ENCODE data around the gene MIOS.
"Not testable (repeated sequence)": the region's sequence is repeated elsewhere in the genome, so short reads cannot be mapped to it uniquely, and the experiment has no call there.

The MIOS gene

GRCh38 chr7:7554649-7555575 is 11.8 kb upstream of the MIOS start:
- DNase-seq (ENCODE audit: low read depth): no peak

GRCh38 chr7:7556852-7557251 is 9.8 kb upstream of the MIOS start:
- DNase-seq (ENCODE audit: low read depth): no peak

DNA sequence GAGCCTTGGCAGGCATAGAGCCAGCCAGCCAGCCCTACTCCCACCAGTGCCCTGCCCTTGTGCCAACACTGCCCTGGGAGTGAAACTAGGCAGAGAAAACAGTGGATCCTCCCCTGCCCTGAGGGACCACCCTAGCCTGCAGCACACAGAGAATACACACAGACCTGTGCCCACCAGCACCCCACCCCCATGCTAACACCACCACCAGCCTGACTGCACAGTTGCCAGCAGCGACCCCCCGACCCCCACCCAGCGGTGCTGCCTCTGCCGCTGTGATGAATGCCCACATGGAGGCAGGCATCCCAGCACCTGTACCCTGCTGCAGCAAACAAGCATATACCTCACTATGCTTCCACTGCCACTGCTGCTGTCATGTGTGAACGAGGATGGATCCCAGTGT is 9.4 kb upstream of the MIOS start:
- no peak for DNase-seq (ENCODE audit: low read depth)

GRCh38 chr7:7561591-7561990 is 5.1 kb upstream of the MIOS start:
- not testable (repeated sequence) for DNase-seq (ENCODE audit: low read depth)

DNA sequence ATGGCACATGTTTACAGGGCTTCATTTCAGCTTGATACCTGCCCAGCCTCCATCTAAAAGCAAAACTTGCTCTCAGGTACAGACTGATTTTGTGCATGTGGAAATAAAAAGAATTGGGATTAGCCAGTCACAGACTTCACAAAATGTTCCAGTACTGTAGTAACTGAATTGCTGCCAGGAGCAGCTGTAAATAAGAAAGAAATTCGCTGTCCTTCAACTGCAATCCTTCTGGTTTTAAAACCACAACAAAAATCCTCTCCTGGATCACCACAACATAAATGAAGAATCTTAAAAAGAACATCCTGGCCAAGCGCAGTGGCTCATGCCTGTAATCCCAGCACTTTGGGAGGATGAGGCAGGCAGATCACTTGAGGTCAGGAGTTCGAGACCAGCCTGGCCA is 3.9 kb upstream of the MIOS start:
- DNase-seq (ENCODE audit: low read depth): no peak

- DNase-seq (ENCODE audit: low read depth): no peak
Observed at GRCh38 chr7:7563269-7563668, 3.4 kb upstream of the MIOS start.

GRCh38 chr7:7563813-7564212 is 2.9 kb upstream of the MIOS start:
- DNase-seq (ENCODE audit: low read depth): no peak

GRCh38 chr7:7564323-7564780 is 2.3 kb upstream of the MIOS start:
- DNase-seq (ENCODE audit: low read depth): no peak

GRCh38 chr7:7565018-7565680 is 1.5 kb upstream of the MIOS start:
- DNase-seq (ENCODE audit: low read depth): no peak

- DNase-seq (ENCODE audit: low read depth): no peak
Observed at GRCh38 chr7:7565746-7566650, 686 bp upstream of the MIOS start.

DNA sequence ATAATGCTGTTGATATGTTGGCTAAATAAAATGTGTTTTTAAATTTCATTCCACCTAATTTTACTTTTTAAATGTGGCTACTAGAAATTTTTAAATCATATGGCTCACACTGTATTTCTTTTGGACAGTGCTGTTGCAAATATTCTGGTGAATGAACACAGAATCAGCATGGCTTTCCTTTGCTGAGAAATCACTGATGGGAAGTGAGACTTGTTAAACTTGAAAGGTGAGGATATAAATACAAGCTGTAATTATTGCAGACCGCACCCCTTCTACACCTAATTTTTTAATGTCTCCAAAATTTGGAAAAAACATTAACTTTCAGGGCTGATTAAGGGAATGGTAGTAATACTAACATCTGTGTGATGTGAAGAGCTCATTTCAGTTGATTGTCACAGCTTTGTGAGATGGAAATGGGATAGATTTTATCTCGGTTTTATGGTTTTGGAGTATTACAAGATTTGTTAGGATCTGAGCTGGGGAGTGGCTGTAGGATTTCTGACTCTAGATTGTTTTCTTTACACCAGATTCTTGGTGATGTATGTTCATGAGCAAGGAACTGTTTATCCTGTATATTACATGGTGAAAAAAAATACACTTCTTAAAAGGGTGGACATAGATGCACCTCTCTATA is 1.3 kb downstream of the MIOS start:
- DNase-seq (ENCODE audit: low read depth): no peak

DNA sequence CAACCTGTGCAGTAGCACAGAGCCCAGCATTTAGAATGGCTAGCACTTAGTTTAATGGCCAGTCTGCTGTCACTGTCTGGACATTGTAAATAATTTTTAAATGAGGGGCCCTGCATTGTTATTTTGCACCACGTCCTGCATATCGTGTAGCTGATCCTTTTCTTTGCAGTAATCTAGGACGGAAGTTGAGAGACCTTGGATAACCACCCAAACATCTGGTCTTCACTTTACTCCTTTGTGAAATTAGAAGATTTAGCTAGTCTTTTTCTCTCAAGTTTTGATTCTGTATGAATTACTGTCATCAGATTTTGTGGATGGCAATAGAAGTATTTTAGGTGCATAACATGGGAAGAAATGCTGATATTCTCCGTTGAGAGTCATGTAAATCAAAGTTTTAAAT is 1.9 kb downstream of the MIOS start:
- DNase-seq (ENCODE audit: low read depth): no peak

- DNase-seq (ENCODE audit: low read depth): no peak
Observed at GRCh38 chr7:7569081-7569527, 2.4 kb downstream of the MIOS start.

- no peak for DNase-seq (ENCODE audit: low read depth)
Observed at GRCh38 chr7:7569615-7570014, 2.9 kb downstream of the MIOS start.

- DNase-seq (ENCODE audit: low read depth): no peak
Observed at GRCh38 chr7:7570584-7570983, 3.9 kb downstream of the MIOS start.

- no peak for DNase-seq (ENCODE audit: low read depth)
Observed at GRCh38 chr7:7573701-7574100, 7.0 kb downstream of the MIOS start.

GRCh38 chr7:7576344-7576743 is 9.7 kb downstream of the MIOS start:
- DNase-seq (ENCODE audit: low read depth): no peak

GRCh38 chr7:7577888-7578287 is 11.2 kb downstream of the MIOS start:
- no peak for DNase-seq (ENCODE audit: low read depth)

DNA sequence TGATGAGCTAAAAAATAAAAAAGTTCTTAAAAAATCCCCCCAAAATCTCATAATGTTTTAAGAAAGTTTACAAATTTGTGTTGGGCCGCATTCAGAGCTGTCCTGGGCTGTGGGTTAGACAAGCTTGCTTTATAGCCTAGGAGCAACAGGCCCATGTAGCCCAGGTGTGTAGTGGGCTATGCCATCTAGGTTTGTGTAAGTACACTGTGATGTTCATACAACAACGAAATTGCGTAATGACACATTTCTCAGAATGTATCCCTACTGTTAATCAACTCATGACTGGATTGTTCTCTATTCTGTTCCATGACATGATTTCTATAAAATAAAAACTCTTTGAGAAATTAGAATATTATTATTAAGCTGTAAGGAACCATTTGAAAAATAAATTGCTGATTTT is 13.0 kb downstream of the MIOS start:
- DNase-seq (ENCODE audit: low read depth): no peak

GRCh38 chr7:7581531-7582179 is 15.0 kb downstream of the MIOS start:
- no peak for DNase-seq (ENCODE audit: low read depth)

- no peak for DNase-seq (ENCODE audit: low read depth)
Observed at GRCh38 chr7:7582596-7582995, 15.9 kb downstream of the MIOS start.
